ENCODE measurements around the gene CLK2. TPM values are rescaled to one million over a fixed set of nuclear protein-coding genes. Genes with fewer than 3 reads are reported as not detected.

Gene CLK2
- total and polyA plus RNA-seq, 2 of the 8 experiments (the other 6 are each of a cell fraction or from before 2014, with no cell fraction given): 62.2 to 76.0 TPM

DNA sequence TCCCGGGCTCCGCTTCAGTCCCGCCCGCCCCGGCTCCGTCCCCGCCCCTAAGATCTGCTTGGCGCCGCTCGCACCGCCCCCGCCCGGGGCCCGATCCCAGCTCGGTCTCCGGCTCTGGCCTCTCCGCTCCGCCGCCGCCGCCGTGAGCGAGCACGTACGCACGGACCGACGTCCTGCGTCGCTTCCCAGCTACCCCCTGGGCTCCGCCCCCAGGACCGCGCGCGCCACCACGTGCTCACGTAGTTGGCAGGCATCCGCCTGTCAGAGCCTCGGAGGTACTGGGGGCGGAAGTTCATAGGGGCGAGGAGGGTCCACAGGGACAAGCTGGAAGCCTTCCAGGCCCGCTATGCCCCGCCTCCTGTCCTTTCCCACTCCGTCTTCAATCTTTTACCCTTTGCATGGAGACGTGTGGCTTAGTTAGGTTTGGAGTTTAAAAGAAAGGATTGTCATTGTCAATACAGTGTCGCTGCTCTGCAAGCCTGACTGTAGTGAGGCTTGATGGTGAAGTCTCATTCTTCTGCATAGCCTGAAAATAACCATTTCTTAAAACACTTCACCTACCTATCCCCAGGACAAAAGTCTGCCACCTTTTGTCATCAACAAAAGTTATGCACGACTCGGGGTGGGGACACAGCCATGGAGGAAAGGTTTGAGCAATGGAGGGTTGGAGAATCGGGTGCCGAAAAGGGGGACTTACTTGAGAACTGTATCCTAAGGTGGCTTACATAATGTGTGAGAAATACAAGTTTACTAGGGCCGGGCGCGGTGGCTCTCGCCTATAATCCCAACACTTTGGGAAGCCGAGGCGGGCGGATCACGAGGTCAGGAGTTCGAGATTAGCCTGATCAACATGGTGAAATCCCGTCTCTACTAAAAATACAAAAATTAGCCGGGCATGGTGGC, at the start of gene CLK2 (continued):
- TF ChIP-seq EP300 (IDR thresholded peaks at IDR 0.05; ENCODE audit: borderline replicate concordance in 1 of 2, low read depth in 2 of 2, low read length in 2 of 2) (peak in 1 of 2 experiments; percentile 31; a peak in 1 of 3 replicates), E2F6 (IDR thresholded peaks at IDR 0.05) (peak; percentile 86), POLR2AphosphoS5 (IDR thresholded peaks at IDR 0.05; ENCODE audit: low read depth, low read length) (no peak; the same call in 1 of the 2 replicates), CBX8 (IDR thresholded peaks at IDR 0.05; ENCODE audit: borderline replicate concordance, low read depth, low read length) (no peak), RXRA (IDR thresholded peaks at IDR 0.05; ENCODE audit: insufficient read depth, low read depth, low read length) (no peak), SIRT6 (IDR thresholded peaks at IDR 0.05; ENCODE audit: low read length) (no peak), MAFK (IDR thresholded peaks at IDR 0.05; ENCODE audit: low read depth, low read length) (no peak), HDAC2 (IDR thresholded peaks at IDR 0.05; ENCODE audit: borderline replicate concordance in 1 of 2, low read depth in 2 of 2, low read length in 2 of 2) (no peak), BCL11A (IDR thresholded peaks at IDR 0.05; ENCODE audit: low read depth in 2 of 2, low read length in 2 of 2) (no peak)
- TF ChIP-seq, protein P1, sequence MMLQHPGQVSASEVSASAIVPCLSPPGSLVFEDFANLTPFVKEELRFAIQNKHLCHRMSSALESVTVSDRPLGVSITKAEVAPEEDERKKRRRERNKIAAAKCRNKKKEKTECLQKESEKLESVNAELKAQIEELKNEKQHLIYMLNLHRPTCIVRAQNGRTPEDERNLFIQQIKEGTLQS (IDR thresholded peaks at IDR 0.05; ENCODE audit: insufficient read depth, low read depth, low read length): no peak

Measured in H1 (cell line).